NCI-H187 (cell line): Measurements from ENCODE around the gene C1QTNF12.
A peak's percentile ranks its signal among the peaks of the same experiment; 100 is the strongest.

ENCODE experiments used
- DNase-seq, 2 experiments: peaks; one replicate each; lab custom pipeline; 2025; lab: John Stamatoyannopoulos, UW

Gene C1QTNF12

GRCh38 chr1:1281533-1282321, 35.2 kb upstream of the C1QTNF12 start:
- no peak for DNase-seq

GRCh38 chr1:1280782-1281481, 34.4 kb upstream of the C1QTNF12 start:
- DNase-seq, result no peak

GRCh38 chr1:1279028-1279427, 32.5 kb upstream of the C1QTNF12 start:
- no peak for DNase-seq

GRCh38 chr1:1278620-1279019, 32.1 kb upstream of the C1QTNF12 start:
- no peak for DNase-seq

GRCh38 chr1:1275836-1276235, 29.3 kb upstream of the C1QTNF12 start:
- no peak for DNase-seq

- no peak for DNase-seq
Measured at GRCh38 chr1:1274931-1275431, 28.5 kb upstream of the C1QTNF12 start.

GRCh38 chr1:1274299-1274930, 27.9 kb upstream of the C1QTNF12 start:
- DNase-seq, result no peak

GRCh38 chr1:1273512-1274298, 27.2 kb upstream of the C1QTNF12 start, which contains the start of gene UBE2J2:
TSS of gene UBE2J2 (minus strand) at chr1:1273854. CDS start at chr1:1267992, 5,862 bp downstream.
- DNase-seq, result peak; percentile 46 to 78

- no peak for DNase-seq
Measured at GRCh38 chr1:1273209-1273511, 26.6 kb upstream of the C1QTNF12 start.

- no peak for DNase-seq
Measured at GRCh38 chr1:1272341-1273208, 26.1 kb upstream of the C1QTNF12 start.

GRCh38 chr1:1270813-1271212, 24.3 kb upstream of the C1QTNF12 start:
- DNase-seq, result no peak

- DNase-seq, result no peak
Measured at GRCh38 chr1:1268284-1268682, 21.8 kb upstream of the C1QTNF12 start.

- no peak for DNase-seq
Measured at GRCh38 chr1:1267488-1268283, 21.2 kb upstream of the C1QTNF12 start.

GRCh38 chr1:1264868-1265272, 18.3 kb upstream of the C1QTNF12 start:
- DNase-seq, result no peak

GRCh38 chr1:1264026-1264425, 17.5 kb upstream of the C1QTNF12 start:
- DNase-seq, result no peak

GRCh38 chr1:1262758-1263157, 16.2 kb upstream of the C1QTNF12 start:
- DNase-seq, result no peak

GRCh38 chr1:1262071-1262470, 15.5 kb upstream of the C1QTNF12 start:
- no peak for DNase-seq

GRCh38 chr1:1260843-1261560, 14.5 kb upstream of the C1QTNF12 start:
- DNase-seq, result no peak

- no peak for DNase-seq
Measured at GRCh38 chr1:1259951-1260600, 13.6 kb upstream of the C1QTNF12 start.
